ENCODE measurements around the gene PTPRJ. TPM values are rescaled to one million over a fixed set of nuclear protein-coding genes. Genes with fewer than 3 reads are reported as not detected.

PTPRJ gene
- total RNA-seq, 1 experiment from 2014 or later = 11.9 TPM

- DNase-seq (ENCODE audit: low read depth) = peak; percentile 74
These were observed 213.5 kb downstream of the PTPRJ start for GRCh38 chr11:48193876-48194275.

GRCh38 chr11:48207881-48208280 is 227.5 kb downstream of the PTPRJ start:
- DNase-seq (ENCODE audit: low read depth) = no peak

- peak; percentile 48 for DNase-seq (ENCODE audit: low read depth)
These were observed 229.7 kb downstream of the PTPRJ start for GRCh38 chr11:48210052-48210451.

- DNase-seq (ENCODE audit: low read depth) = no peak
These were observed 236.2 kb downstream of the PTPRJ start, which contains the start of gene OR4B1 for GRCh38 chr11:48216510-48216909. TSS of gene OR4B1 (plus strand) at chr11:48216810. CDS start at chr11:48216810, 0 bp downstream.

Small RNAs within 50 kb of the gene (small RNA-seq; reads per million reads assigned to genes)
- not detected for gene MIR3161

Other genes starting within 250 kb of the PTPRJ start
- 26.9 and 35.7 TPM in 2 replicates for gene FNBP4, start 213.2 kb upstream of the PTPRJ start, total RNA-seq (2014; rRNA removed; shearing (Covaris generic))
- 21.0 and 25.9 TPM in 2 replicates for gene NUP160, start 132.2 kb upstream of the PTPRJ start, total RNA-seq (2014; rRNA removed; shearing (Covaris generic))
- gene OR4B1, start 236.3 kb downstream of the PTPRJ start, total RNA-seq (2014; rRNA removed; shearing (Covaris generic)) = not detected in 2 replicates

All from HT1080 (cell line).